Measurements from ENCODE around the gene SH3BP5.

SH3BP5 gene

GRCh38 chr3:15228147-15228546 lies 104.2 kb downstream of the SH3BP5 start:
- DNase-seq, result no peak
- Histone ChIP-seq H3K36me3 (replicated peaks) (peaks cover 33% of the 10 kb centered on the region), H3K27me3 (replicated peaks) (no peaks in the 10 kb centered on the region), H3K27ac (no peak overlapping the region), H3K4me3 (ENCODE audit: low read depth, low read length) (no peak overlapping the region)
- in situ Hi-C loops (cut with HindIII; ENCODE audit: low pct_ligation_motif_present, low sequenced_read_pairs), result no loop called here
- no peak for TF ChIP-seq CTCF (IDR thresholded peaks at IDR 0.05; ENCODE audit: low read depth, low read length, missing control alignments)

GRCh38 chr3:15223685-15224572 lies 108.5 kb downstream of the SH3BP5 start:
- no peak overlapping the region for H3K27ac ChIP-seq
- in situ Hi-C loops (cut with HindIII; ENCODE audit: low pct_ligation_motif_present, low sequenced_read_pairs), result no loop called here

GRCh38 chr3:15221574-15222217 lies 110.7 kb downstream of the SH3BP5 start:
- peaks cover 56% of the 10 kb centered on the region for H3K36me3 ChIP-seq (replicated peaks)
- in situ Hi-C loops (cut with HindIII; ENCODE audit: low pct_ligation_motif_present, low sequenced_read_pairs), result no loop called here

More at GRCh38 chr3:15223685-15224572, 108.5 kb downstream of the SH3BP5 start:
- H3K4me3 ChIP-seq (ENCODE audit: low read depth, low read length), result no peak overlapping the region
- peaks cover 52% of the 10 kb centered on the region for H3K36me3 ChIP-seq (replicated peaks)
- no peak for TF ChIP-seq CTCF (IDR thresholded peaks at IDR 0.05; ENCODE audit: low read depth, low read length, missing control alignments)
- no peak for DNase-seq
- H3K27me3 ChIP-seq (replicated peaks), result no peaks in the 10 kb centered on the region

DNA sequence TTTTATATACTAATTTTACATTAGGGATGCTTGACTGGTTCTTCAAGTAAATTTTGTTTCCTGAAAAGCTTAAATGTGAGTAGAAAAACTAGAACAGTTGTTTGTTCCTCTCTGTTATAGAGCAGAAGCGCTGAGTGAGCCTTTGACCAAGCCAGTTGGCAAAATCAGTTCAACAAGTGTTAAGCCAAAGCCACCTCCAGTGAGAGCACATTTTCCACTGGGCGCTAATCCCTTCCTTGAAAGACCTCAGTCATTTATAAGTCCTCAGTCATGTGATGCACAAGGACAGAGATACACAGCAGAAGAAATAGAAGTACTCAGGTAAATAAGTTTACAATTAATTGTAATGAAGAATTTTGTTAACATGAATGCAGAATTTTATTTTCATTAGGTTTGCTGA lies 111.7 kb downstream of the SH3BP5 start:
- in situ Hi-C loops (cut with HindIII; ENCODE audit: low pct_ligation_motif_present, low sequenced_read_pairs), result no loop called here
- Histone ChIP-seq H3K4me3 (ENCODE audit: low read depth, low read length) (no peak overlapping the region), H3K27ac (no peak overlapping the region), H3K27me3 (replicated peaks) (no peaks in the 10 kb centered on the region), H3K36me3 (replicated peaks) (peaks cover 59% of the 10 kb centered on the region)
- no peak for DNase-seq
- no peak for TF ChIP-seq CTCF (IDR thresholded peaks at IDR 0.05; ENCODE audit: low read depth, low read length, missing control alignments)

More at GRCh38 chr3:15221574-15222217, 110.7 kb downstream of the SH3BP5 start:
- no peaks in the 10 kb centered on the region for H3K27me3 ChIP-seq (replicated peaks)
- no peak overlapping the region for H3K27ac ChIP-seq
- TF ChIP-seq CTCF (IDR thresholded peaks at IDR 0.05; ENCODE audit: low read depth, low read length, missing control alignments), result no peak
- H3K4me3 ChIP-seq (ENCODE audit: low read depth, low read length), result no peak overlapping the region
- DNase-seq, result no peak

- Histone ChIP-seq H3K36me3 (replicated peaks) (peaks cover 59% of the 10 kb centered on the region), H3K4me3 (ENCODE audit: low read depth, low read length) (no peak overlapping the region), H3K27me3 (replicated peaks) (no peaks in the 10 kb centered on the region), H3K27ac (no peak overlapping the region)
- TF ChIP-seq CTCF (IDR thresholded peaks at IDR 0.05; ENCODE audit: low read depth, low read length, missing control alignments), result no peak
- in situ Hi-C loops (cut with HindIII; ENCODE audit: low pct_ligation_motif_present, low sequenced_read_pairs), result no loop called here
- no peak for DNase-seq
Measured at GRCh38 chr3:15220056-15220455, 112.3 kb downstream of the SH3BP5 start.
